ENCODE data around the gene CRADD. TPM values are rescaled to one million over a fixed set of nuclear protein-coding genes. Genes with fewer than 3 reads are reported as not detected.
"Not testable (repeated sequence)": the region's sequence is repeated elsewhere in the genome, so short reads cannot be mapped to it uniquely, and the experiment has no call there.

CRADD gene
- polyA plus RNA-seq, 1 of the 3 experiments (the other 2 are of a cell fraction): 13.6 TPM

- Histone ChIP-seq H3F3A (replicated peaks; ENCODE audit: insufficient read depth) (peaks cover 50% of the 10 kb centered on the region), H3K9ac (peak overlapping the region; percentile 35; the same call in 1 of the 2 replicates), H3K27me3 (ENCODE audit: insufficient read depth) (no peaks in the 10 kb centered on the region), H3K79me2 (ENCODE audit: insufficient read depth) (peaks cover 3% of the 10 kb centered on the region; the same call in 1 of the 2 replicates), H3K36me3 (replicated peaks in 1 of 2; ENCODE audit: control insufficient read depth in 1 of 2, insufficient read depth in 2 of 2, low read length in 1 of 2) (no peaks in the 10 kb centered on the region), H3K9me3 (no peaks in the 10 kb centered on the region), H3K27ac (ENCODE audit: low read depth in 2 of 2, low read length in 1 of 2) (peak overlapping the region; percentile 67 to 86), H3K4me3 (ENCODE audit: low read depth in 2 of 2, low read length in 1 of 2) (no peak overlapping the region), H3K4me2 (0 out of 2 replicates have a peak overlapping the region, but pooled peaks have one; percentile 24), H4K20me1 (ENCODE audit: insufficient read depth) (no peaks in the 10 kb centered on the region), H3K9me2 (no peaks in the 10 kb centered on the region), H2AFZ (ENCODE audit: low read depth) (0 out of 2 replicates have a peak overlapping the region, but pooled peaks have one; percentile 10), H3K4me1 (ENCODE audit: control insufficient read depth in 1 of 2, insufficient read depth in 2 of 2, low read depth in 1 of 2, low read length in 1 of 2) (peaks cover 25 to 59% of the 10 kb centered on the region in 2 experiments; a peak in 3 of 4 replicates)
- ChIA-PET CTCF (no interaction called here), POLR2A (interaction anchor here (0.6 kb wide), 1 partner anchor 30 kb away, joined by 4 read pairs; no protein-coding TSS in a partner anchor)
- 64% methylated on average over 8 of the region's 8 CpGs for WGBS (ENCODE audit: low lambda C conversion rate)
- peak; percentile 57 for TF ChIP-seq TCF12 (IDR thresholded peaks at IDR 0.05)
- TF ChIP-seq, protein P1, sequence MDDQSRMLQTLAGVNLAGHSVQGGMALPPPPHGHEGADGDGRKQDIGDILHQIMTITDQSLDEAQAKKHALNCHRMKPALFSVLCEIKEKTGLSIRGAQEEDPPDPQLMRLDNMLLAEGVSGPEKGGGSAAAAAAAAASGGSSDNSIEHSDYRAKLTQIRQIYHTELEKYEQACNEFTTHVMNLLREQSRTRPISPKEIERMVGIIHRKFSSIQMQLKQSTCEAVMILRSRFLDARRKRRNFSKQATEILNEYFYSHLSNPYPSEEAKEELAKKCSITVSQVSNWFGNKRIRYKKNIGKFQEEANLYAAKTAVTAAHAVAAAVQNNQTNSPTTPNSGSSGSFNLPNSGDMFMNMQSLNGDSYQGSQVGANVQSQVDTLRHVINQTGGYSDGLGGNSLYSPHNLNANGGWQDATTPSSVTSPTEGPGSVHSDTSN (IDR thresholded peaks at IDR 0.05): 0 out of 2 replicates have a peak, but pooled peaks have one; percentile 19
- 0 out of 4 replicates have a peak, but pooled peaks of 1 of the 2 experiments have one; percentile 6 for TF ChIP-seq EP300 (IDR thresholded peaks at IDR 0.05; ENCODE audit: borderline replicate concordance in 1 of 2, low read depth in 1 of 2, low read length in 1 of 2)
- TF ChIP-seq SIN3A (IDR thresholded peaks at IDR 0.05; ENCODE audit: borderline replicate concordance, low read depth, low read length): no peak
- no peak for DNase-seq
Observed at GRCh38 chr12:93780101-93780641, 103.0 kb downstream of the CRADD start.

GRCh38 chr12:93780886-93781285 lies 103.7 kb downstream of the CRADD start:
- POLR2A ChIA-PET: interaction anchor here (0.6 kb wide), 1 partner anchor 29 kb away, joined by 4 read pairs; no protein-coding TSS in a partner anchor

GRCh38 chr12:93781961-93782360 lies 104.8 kb downstream of the CRADD start:
- WGBS (ENCODE audit: low lambda C conversion rate): 95% methylated on average over 2 of the region's 4 CpGs
- POLR2A ChIA-PET; H3K4me3 ChIP-seq (ENCODE audit: low read depth in 2 of 2, low read length in 1 of 2); H2AFZ ChIP-seq (ENCODE audit: low read depth); H3K79me2 ChIP-seq (ENCODE audit: insufficient read depth); H3K4me2 ChIP-seq; H4K20me1 ChIP-seq (ENCODE audit: insufficient read depth); H3K36me3 ChIP-seq (replicated peaks in 1 of 2; ENCODE audit: control insufficient read depth in 1 of 2, insufficient read depth in 2 of 2, low read length in 1 of 2); H3K27me3 ChIP-seq (ENCODE audit: insufficient read depth); DNase-seq; H3K9ac ChIP-seq; H3K9me3 ChIP-seq; H3K9me2 ChIP-seq: not testable (repeated sequence)
- Histone ChIP-seq H3K27ac (ENCODE audit: low read depth in 2 of 2, low read length in 1 of 2) (peak overlapping the region in 1 of 2 experiments; percentile 99; a peak in 1 of 4 replicates), H3F3A (replicated peaks; ENCODE audit: insufficient read depth) (peaks cover 67% of the 10 kb centered on the region), H3K4me1 (ENCODE audit: control insufficient read depth in 1 of 2, insufficient read depth in 2 of 2, low read depth in 1 of 2, low read length in 1 of 2) (peaks cover 33 to 65% of the 10 kb centered on the region in 2 experiments)
- CTCF ChIA-PET: interaction anchor here (1.3 to 2.0 kb wide), 2 partner anchors 14 to 319 kb away, joined by 5 read pairs; no protein-coding TSS in a partner anchor

More at GRCh38 chr12:93780886-93781285, 103.7 kb downstream of the CRADD start:
- not testable (repeated sequence) for H3K9me3 ChIP-seq; H3K9ac ChIP-seq; H3K36me3 ChIP-seq (replicated peaks in 1 of 2; ENCODE audit: control insufficient read depth in 1 of 2, insufficient read depth in 2 of 2, low read length in 1 of 2); DNase-seq; H3K4me3 ChIP-seq (ENCODE audit: low read depth in 2 of 2, low read length in 1 of 2); H4K20me1 ChIP-seq (ENCODE audit: insufficient read depth); H2AFZ ChIP-seq (ENCODE audit: low read depth); H3K9me2 ChIP-seq; H3K27me3 ChIP-seq (ENCODE audit: insufficient read depth); H3K79me2 ChIP-seq (ENCODE audit: insufficient read depth); H3K4me2 ChIP-seq
- Histone ChIP-seq H3K27ac (ENCODE audit: low read depth in 2 of 2, low read length in 1 of 2) (peak overlapping the region in 1 of 2 experiments; percentile 86; a peak in 2 of 4 replicates), H3F3A (replicated peaks; ENCODE audit: insufficient read depth) (peaks cover 56% of the 10 kb centered on the region), H3K4me1 (ENCODE audit: control insufficient read depth in 1 of 2, insufficient read depth in 2 of 2, low read depth in 1 of 2, low read length in 1 of 2) (peaks cover 32 to 64% of the 10 kb centered on the region in 2 experiments)
- CTCF ChIA-PET: interaction anchor here (1.3 kb wide), 1 partner anchor 320 kb away, joined by 5 read pairs; no protein-coding TSS in a partner anchor
- WGBS (ENCODE audit: low lambda C conversion rate): 94% methylated on average over 4 of the region's 4 CpGs
